Measurements from ENCODE around the gene CEP104. TPM values are rescaled to one million over a fixed set of nuclear protein-coding genes. Genes with fewer than 3 reads are reported as not detected.

CEP104 gene
- total and polyA plus RNA-seq, 4 donors: 7.5 to 23.2 (median 12.0) TPM

- no peak overlapping the region for H3K27ac ChIP-seq (ENCODE audit: low read depth in 1 of 2, low read length in 2 of 2)
- peaks cover 2 to 6% (median 6%) of the 10 kb centered on the region in 4 donors for H3K4me1 ChIP-seq (ENCODE audit: control insufficient read depth in 4 of 4, insufficient read depth in 4 of 4, low read length in 3 of 4)
- whole genome bisulfite sequencing: 97% methylated on average over 13 of the region's 13 CpGs
- H3K36me3 ChIP-seq (ENCODE audit: control insufficient read depth in 4 of 4, insufficient read depth in 3 of 4, low read depth in 1 of 4, low read length in 3 of 4): peaks cover 0 to 9% (median 6%) of the 10 kb centered on the region in 4 donors
- no peak overlapping the region for H3K4me3 ChIP-seq (ENCODE audit: low read depth in 1 of 3, low read length in 3 of 3)
- H3K9me3 ChIP-seq (ENCODE audit: control insufficient read depth in 4 of 4, low read length in 3 of 4): no peaks in the 10 kb centered on the region
- H3K9ac ChIP-seq (ENCODE audit: low read depth in 1 of 2, low read length in 2 of 2): no peak overlapping the region
- DNase-seq (ENCODE audit: low spot score): no peak
- TF ChIP-seq HNF4G (IDR thresholded peaks at IDR 0.05) (no peak), RAD21 (IDR thresholded peaks at IDR 0.05) (no peak), TAF1 (conservative IDR thresholded peaks at IDR 0.05) (no peak), FOXA1 (IDR thresholded peaks at IDR 0.05) (no peak), RXRA (IDR thresholded peaks at IDR 0.05) (no peak), JUND (IDR thresholded peaks at IDR 0.05) (no peak), SP1 (IDR thresholded peaks at IDR 0.05) (no peak), EGR1 (IDR thresholded peaks at IDR 0.05; ENCODE audit: low read depth in 2 of 2) (no peak)
- no peaks in the 10 kb centered on the region for H3K27me3 ChIP-seq (ENCODE audit: control insufficient read depth in 4 of 4, insufficient read depth in 4 of 4, low read length in 3 of 4)
These were observed 38.4 kb upstream of the CEP104 start for GRCh38 chr1:3895279-3895950.

GRCh38 chr1:3894626-3895278, 37.7 kb upstream of the CEP104 start:
- TF ChIP-seq HNF4G (IDR thresholded peaks at IDR 0.05): no peak
- TF ChIP-seq EGR1 (IDR thresholded peaks at IDR 0.05; ENCODE audit: low read depth in 2 of 2): no peak
- H3K27ac ChIP-seq (ENCODE audit: low read depth in 1 of 2, low read length in 2 of 2): no peak overlapping the region
- H3K9me3 ChIP-seq (ENCODE audit: control insufficient read depth in 4 of 4, low read length in 3 of 4): no peaks in the 10 kb centered on the region
- H3K4me1 ChIP-seq (ENCODE audit: control insufficient read depth in 4 of 4, insufficient read depth in 4 of 4, low read length in 3 of 4): peaks cover 2 to 6% (median 6%) of the 10 kb centered on the region in 4 donors
- H3K36me3 ChIP-seq (ENCODE audit: control insufficient read depth in 4 of 4, insufficient read depth in 3 of 4, low read depth in 1 of 4, low read length in 3 of 4): peaks cover 0 to 15% (median 10%) of the 10 kb centered on the region in 4 donors
- 96% methylated on average over 17 of the region's 17 CpGs for WGBS
- no peak overlapping the region for H3K4me3 ChIP-seq (ENCODE audit: low read depth in 1 of 3, low read length in 3 of 3)
- H3K27me3 ChIP-seq (ENCODE audit: control insufficient read depth in 4 of 4, insufficient read depth in 4 of 4, low read length in 3 of 4): no peaks in the 10 kb centered on the region
- no peak overlapping the region for H3K9ac ChIP-seq (ENCODE audit: low read depth in 1 of 2, low read length in 2 of 2)
- DNase-seq (ENCODE audit: low spot score): no peak

- H3K4me3 ChIP-seq (ENCODE audit: low read depth in 1 of 3, low read length in 3 of 3): no peak overlapping the region
- H3K27ac ChIP-seq (ENCODE audit: low read depth in 1 of 2, low read length in 2 of 2): no peak overlapping the region
- DNase-seq (ENCODE audit: low spot score): no peak
- no peaks in the 10 kb centered on the region for H3K9me3 ChIP-seq (ENCODE audit: control insufficient read depth in 4 of 4, low read length in 3 of 4)
- H3K9ac ChIP-seq (ENCODE audit: low read depth in 1 of 2, low read length in 2 of 2): no peak overlapping the region
- TF ChIP-seq RAD21 (IDR thresholded peaks at IDR 0.05) (no peak), RXRA (IDR thresholded peaks at IDR 0.05) (no peak)
- H3K4me1 ChIP-seq (ENCODE audit: control insufficient read depth in 4 of 4, insufficient read depth in 4 of 4, low read length in 3 of 4): no peaks in the 10 kb centered on the region
- peaks cover 3 to 22% (median 15%) of the 10 kb centered on the region in 4 donors for H3K36me3 ChIP-seq (ENCODE audit: control insufficient read depth in 4 of 4, insufficient read depth in 3 of 4, low read depth in 1 of 4, low read length in 3 of 4)
- WGBS: 89% methylated on average over 5 of the region's 5 CpGs
- H3K27me3 ChIP-seq (ENCODE audit: control insufficient read depth in 4 of 4, insufficient read depth in 4 of 4, low read length in 3 of 4): no peaks in the 10 kb centered on the region
These were observed 36.2 kb upstream of the CEP104 start for GRCh38 chr1:3893190-3893589.

GRCh38 chr1:3892748-3893147, 35.7 kb upstream of the CEP104 start:
- 90% methylated on average over 14 of the region's 14 CpGs for WGBS
- TF ChIP-seq JUND (IDR thresholded peaks at IDR 0.05) (no peak), ATF3 (IDR thresholded peaks at IDR 0.05) (no peak), TAF1 (conservative IDR thresholded peaks at IDR 0.05) (no peak), REST (IDR thresholded peaks at IDR 0.05) (no peak), SP1 (IDR thresholded peaks at IDR 0.05) (no peak), EGR1 (IDR thresholded peaks at IDR 0.05; ENCODE audit: low read depth in 2 of 2) (no peak), GABPA (IDR thresholded peaks at IDR 0.05 in 1 of 2, conservative IDR thresholded peaks at IDR 0.05 in 1 of 2) (no peak), RXRA (IDR thresholded peaks at IDR 0.05) (no peak), FOXA2 (IDR thresholded peaks at IDR 0.05) (no peak), YY1 (IDR thresholded peaks at IDR 0.05) (no peak), NR2F2 (IDR thresholded peaks at IDR 0.05) (no peak), CTCF (IDR thresholded peaks at IDR 0.05; ENCODE audit: low read depth, low read length, missing input control) (no peak), RAD21 (IDR thresholded peaks at IDR 0.05) (no peak), HNF4A (conservative IDR thresholded peaks at IDR 0.05) (no peak), MAX (IDR thresholded peaks at IDR 0.05) (no peak)
- H3K4me1 ChIP-seq (ENCODE audit: control insufficient read depth in 4 of 4, insufficient read depth in 4 of 4, low read length in 3 of 4): no peaks in the 10 kb centered on the region
- no peak overlapping the region for H3K27ac ChIP-seq (ENCODE audit: low read depth in 1 of 2, low read length in 2 of 2)
- H3K27me3 ChIP-seq (ENCODE audit: control insufficient read depth in 4 of 4, insufficient read depth in 4 of 4, low read length in 3 of 4): no peaks in the 10 kb centered on the region
- peaks cover 4 to 25% (median 16%) of the 10 kb centered on the region in 4 donors for H3K36me3 ChIP-seq (ENCODE audit: control insufficient read depth in 4 of 4, insufficient read depth in 3 of 4, low read depth in 1 of 4, low read length in 3 of 4)
- H3K9me3 ChIP-seq (ENCODE audit: control insufficient read depth in 4 of 4, low read length in 3 of 4): no peaks in the 10 kb centered on the region
- DNase-seq (ENCODE audit: low spot score): no peak
- no peak overlapping the region for H3K4me3 ChIP-seq (ENCODE audit: low read depth in 1 of 3, low read length in 3 of 3)
- no peak overlapping the region for H3K9ac ChIP-seq (ENCODE audit: low read depth in 1 of 2, low read length in 2 of 2)

All from liver (tissue), 9 donors.